K562 (cell line): ENCODE measurements around the gene S1PR1. TPM values are rescaled to one million over a fixed set of nuclear protein-coding genes. Genes with fewer than 3 reads are reported as not detected.

ENCODE experiments used
- EHMT2 ChIP-seq: fragments of 450-650 bp; IDR thresholded peaks from 2 replicates; pipeline ENCODE4 v1.6.1; 2018; ENCODE audit warnings: antibody characterized with exemption
- ETV1 ChIP-seq: fragments of 450-650 bp; conservative IDR thresholded peaks from 2 replicates; pipeline ENCODE4 v1.6.1; 2016; ENCODE audit warnings: missing genetic modification characterization, control low read depth, low read depth, missing compliant biosample characterization
- HOXB6 ChIP-seq: fragments of 250-450 bp; sonication (Bioruptor Pico); IDR thresholded peaks from 2 replicates; pipeline ENCODE4 v1.5.1; 2022; ENCODE audit warnings: mild to moderate bottlenecking, borderline replicate concordance
- JUN ChIP-seq, 2 experiments: sonication (generic) in 1 of 2; formaldehyde crosslinking in 1 of 2; IDR thresholded peaks; 2 replicates each; pipeline versions ENCODE4 v1.6.1 to v1.8.0; 2012 to 2022; ENCODE audit warnings: borderline replicate concordance in 2 of 2, mild to moderate bottlenecking in 2 of 2, improper control_type of control experiment in 1 of 2, low read depth in 1 of 2, low read length in 1 of 2, missing genetic modification reagents in 1 of 2
- NFE2L1 ChIP-seq: fragments of 450-650 bp; IDR thresholded peaks from 2 replicates; pipeline ENCODE4 v1.6.1; 2016; ENCODE audit warnings: missing genetic modification characterization, low read depth, mild to moderate bottlenecking, missing compliant biosample characterization, moderate library complexity, borderline replicate concordance
- PHB ChIP-seq: fragments of 250-450 bp; sonication (Bioruptor Pico); IDR thresholded peaks from 2 replicates; pipeline ENCODE4 v1.5.0; 2021
- RFX7 ChIP-seq: fragments of 250-450 bp; sonication (Bioruptor Pico); IDR thresholded peaks from 2 replicates; pipeline ENCODE4 v1.5.1; 2021; ENCODE audit warnings: mild to moderate bottlenecking
- SMAD2 ChIP-seq: fragments of 150-350 bp; IDR thresholded peaks from 2 replicates; pipeline ENCODE4 v1.6.1; 2014; ENCODE audit warnings: low read depth, mild to moderate bottlenecking, low read length
- SOX6 ChIP-seq: fragments of 450-650 bp; IDR thresholded peaks from 2 replicates; pipeline ENCODE4 v1.6.1; 2014; ENCODE audit warnings: mild to moderate bottlenecking
- SP1 ChIP-seq: sonication (generic); formaldehyde crosslinking; IDR thresholded peaks from 2 replicates; pipeline ENCODE4 v1.8.1; 2022; ENCODE audit warnings: mild to moderate bottlenecking, missing genetic modification reagents
- ZC3H11A ChIP-seq: IDR thresholded peaks from 2 replicates; pipeline ENCODE4 v1.6.1; 2012; ENCODE audit warnings: low read depth, low read length, improper control_type of control experiment
- ZNF318 ChIP-seq, 2 experiments: fragments of 450-650 bp; IDR thresholded peaks; 2 replicates each; pipeline ENCODE4 v1.6.1; 2016; ENCODE audit warnings: mild to moderate bottlenecking in 2 of 2, borderline replicate concordance in 1 of 2, low read depth in 1 of 2, moderate library complexity in 1 of 2
- ZNF512 ChIP-seq: IDR thresholded peaks from 2 replicates; pipeline ENCODE4 v1.6.1; 2016; ENCODE audit warnings: missing genetic modification characterization, missing compliant biosample characterization
- ZNF707 ChIP-seq: fragments of 250-450 bp; sonication (Bioruptor Pico); conservative IDR thresholded peaks from 2 replicates; pipeline ENCODE4 v1.8.0; 2022; ENCODE audit warnings: inconsistent platforms, mild to moderate bottlenecking, moderate library complexity
- polyA plus RNA-seq, 8 experiments: library from polyadenylated mRNA; depleted of rRNA in 4 of 8; stranded (reverse) in 5 of 8; unstranded in 3 of 8; fragments of >200 nt; fragmentation: Nextera tagmentation in 2 of 8; fragmentation: Illumina TruSeq in 1 of 8; extraction: Ambion mirVana in 2 of 8; extraction: Trizol in 1 of 8; gene quantifications; 2 replicates each; pipeline versions ENCODE4 v1.2.1 to v1.2.3, GENCODE V29; 2011 to 2014; ENCODE audit warnings: inconsistent platforms in 1 of 8, missing spikeins in 1 of 8
- total RNA-seq, 7 experiments: library from RNA; depleted of rRNA in 6 of 7; stranded (reverse); fragments of >200 nt in 6 of 7; fragmentation: Illumina TruSeq in 2 of 7; extraction: Trizol in 2 of 7; gene quantifications; 2 replicates each; pipeline versions ENCODE4 v1.2.1 to v1.2.3, GENCODE V29; 2011 to 2021; ENCODE audit warnings: low replicate concordance in 1 of 7

Gene S1PR1
- total and polyA plus RNA-seq, 9 of the 15 experiments (the other 6 are each of a cell fraction or from before 2014, with no cell fraction given) = 0.22 to 1.2 (median 0.43) TPM

- TF ChIP-seq ZNF707 (CRISPR knock-in tag) = no peak
- no peak for TF ChIP-seq SP1 (CRISPR knock-in tag)
- no peak for TF ChIP-seq NFE2L1 (tag)
- no peak for TF ChIP-seq SMAD2
- TF ChIP-seq ZNF512 = no peak
- no peak for TF ChIP-seq JUN (IDR thresholded peaks at IDR 0.05; ENCODE audit: borderline replicate concordance, low read depth, low read length)
- TF ChIP-seq JUN (CRISPR knock-in tag; IDR thresholded peaks at IDR 0.05; ENCODE audit: borderline replicate concordance) = no peak
- TF ChIP-seq ETV1 (tag) = peak; percentile 55
- no peak for TF ChIP-seq RFX7 (CRISPR knock-in tag)
- TF ChIP-seq HOXB6 (CRISPR knock-in tag) = no peak
- 0 out of 4 replicates have a peak, but pooled peaks of 1 of the 2 experiments have one; percentile 27 for TF ChIP-seq ZNF318 (IDR thresholded peaks at IDR 0.05; ENCODE audit: borderline replicate concordance in 1 of 2, low read depth in 1 of 2)
- peak; percentile 50; the same call in 1 of the 2 replicates for TF ChIP-seq SOX6
- no peak for TF ChIP-seq PHB
- no peak for TF ChIP-seq EHMT2
- no peak for TF ChIP-seq ZC3H11A
Observed at GRCh38 chr1:101276818-101277217, 40.0 kb downstream of the S1PR1 start (continued).
